Right renal cortex interstitium (tissue), 3 donors: ENCODE results near the gene B3GLCT. TPM values are rescaled to one million over a fixed set of nuclear protein-coding genes. Genes with fewer than 3 reads are reported as not detected.

Experiments
- DNase-seq, 3 donors: peaks; one replicate each; pipeline ENCODE4 v3.0.0-alpha.2; 2013; ENCODE audit warnings: low read depth in 3 of 3, low spot score in 2 of 3
- polyA plus RNA-seq, 3 donors: library from polyadenylated mRNA; unstranded; fragments of 120-200 nt; gene quantifications; one replicate each; pipeline ENCODE4 v1.2.1, GENCODE V29; 2013; ENCODE audit not compliant: insufficient read length in 3 of 3

Gene B3GLCT
- polyA plus RNA-seq, 3 donors = 18.5 to 25.1 (median 21.2) TPM

DNA sequence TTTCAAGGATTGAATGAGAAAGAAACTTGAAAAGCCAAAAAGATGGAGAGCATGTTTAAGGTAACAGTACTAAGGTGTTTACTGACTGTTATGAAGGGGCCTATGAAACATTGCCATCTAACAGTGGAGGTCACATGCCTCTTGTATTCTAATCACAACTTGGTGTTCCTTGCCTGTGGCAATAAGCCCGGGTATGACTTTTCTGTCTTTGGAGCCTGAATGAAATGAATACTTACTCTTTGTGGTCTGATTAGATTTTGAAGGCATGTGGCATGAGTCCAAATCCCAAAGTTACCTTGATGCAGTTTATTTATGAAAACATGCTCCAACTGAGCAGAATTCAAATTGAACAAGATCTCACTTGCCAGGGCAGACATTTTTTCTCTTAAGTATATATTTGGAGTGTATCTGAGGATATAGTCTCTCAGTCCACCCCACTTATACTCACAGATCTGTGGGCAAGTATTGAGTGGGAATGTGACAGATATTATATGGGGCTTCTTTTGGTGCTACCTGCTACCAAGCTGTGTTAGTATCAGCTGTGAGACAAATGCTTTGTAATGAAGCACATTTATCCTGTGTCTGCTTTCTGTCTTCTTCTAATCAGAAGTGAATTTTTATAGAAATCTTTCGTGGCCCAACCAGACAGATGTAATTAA lies 67.5 kb downstream of the B3GLCT start:
- DNase-seq = no peak

DNA sequence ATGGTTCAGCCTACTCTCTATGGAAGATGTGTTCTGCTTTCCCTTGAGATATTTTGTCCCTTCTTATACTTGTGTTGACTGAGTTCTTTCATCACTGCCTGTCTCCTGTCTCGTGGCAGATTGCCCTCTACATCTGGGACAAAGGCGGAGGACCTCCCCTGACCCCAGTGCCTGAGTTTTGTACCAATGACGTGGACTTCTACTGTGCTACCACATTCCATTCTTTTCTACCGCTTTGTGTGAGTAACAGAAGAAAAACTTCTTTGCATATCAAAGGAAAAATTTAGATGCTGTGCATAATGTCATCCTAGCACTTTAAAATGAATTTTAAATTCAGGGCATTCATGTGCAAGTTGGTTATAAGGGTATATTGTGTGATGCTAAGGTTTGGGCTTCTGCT lies 74.6 kb downstream of the B3GLCT start:
- DNase-seq = no peak

DNA sequence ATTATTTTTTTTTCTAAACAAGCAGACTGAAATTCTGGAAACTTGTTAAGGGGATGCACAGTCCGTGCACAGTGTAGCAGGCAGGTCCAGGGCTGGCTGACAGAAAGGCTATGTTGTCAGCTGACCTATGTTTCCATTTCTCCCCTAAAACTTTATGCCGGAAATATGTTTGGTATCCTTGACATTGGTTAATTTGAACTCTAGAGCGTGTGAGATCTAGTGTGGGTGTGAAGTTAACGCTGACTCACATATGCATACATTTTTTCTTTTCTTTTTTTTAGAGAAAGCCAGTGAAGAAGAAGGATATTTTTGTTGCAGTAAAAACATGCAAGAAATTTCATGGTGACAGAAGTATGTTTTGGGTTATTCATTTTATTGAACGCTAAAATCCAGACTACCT lies 76.6 kb downstream of the B3GLCT start:
- DNase-seq = no peak

GRCh38 chr13:31278869-31279268 lies 79.1 kb downstream of the B3GLCT start:
- no peak for DNase-seq

DNA sequence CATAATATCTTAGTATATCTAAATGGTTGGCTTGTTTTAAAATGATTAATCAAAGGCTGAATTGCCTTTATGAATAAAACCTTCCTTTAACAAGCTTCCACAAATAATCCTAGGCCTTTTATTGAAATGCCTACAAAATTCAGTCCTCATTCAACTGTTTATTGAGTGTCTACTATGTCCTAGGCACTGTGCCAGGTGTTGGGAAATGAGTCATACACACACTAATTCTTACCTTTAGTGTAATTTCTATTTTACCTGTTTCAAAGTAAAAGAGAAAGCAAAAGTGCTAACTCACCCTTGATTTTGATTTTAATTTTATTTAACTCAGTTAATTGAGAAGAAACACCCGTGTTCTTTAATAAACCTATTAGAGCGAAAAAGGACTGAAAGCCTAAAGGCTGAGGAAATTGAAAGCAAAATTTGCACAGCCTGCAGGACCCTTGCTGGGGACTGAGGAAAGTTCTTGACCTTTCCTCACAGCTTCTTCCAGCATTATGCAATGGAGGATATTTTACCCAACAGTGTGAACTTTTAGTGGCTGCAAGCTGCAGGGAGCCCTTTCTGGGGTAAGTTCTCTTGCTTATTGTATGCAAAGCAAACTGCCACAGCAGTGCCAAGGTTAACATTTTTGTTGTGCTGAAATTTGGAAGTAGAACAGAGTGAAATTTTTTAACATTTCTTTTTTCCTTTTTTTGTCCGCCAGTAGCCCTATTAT lies 83.1 kb downstream of the B3GLCT start:
- no peak for DNase-seq

GRCh38 chr13:31286930-31287329 lies 87.2 kb downstream of the B3GLCT start:
- no peak for DNase-seq

DNA sequence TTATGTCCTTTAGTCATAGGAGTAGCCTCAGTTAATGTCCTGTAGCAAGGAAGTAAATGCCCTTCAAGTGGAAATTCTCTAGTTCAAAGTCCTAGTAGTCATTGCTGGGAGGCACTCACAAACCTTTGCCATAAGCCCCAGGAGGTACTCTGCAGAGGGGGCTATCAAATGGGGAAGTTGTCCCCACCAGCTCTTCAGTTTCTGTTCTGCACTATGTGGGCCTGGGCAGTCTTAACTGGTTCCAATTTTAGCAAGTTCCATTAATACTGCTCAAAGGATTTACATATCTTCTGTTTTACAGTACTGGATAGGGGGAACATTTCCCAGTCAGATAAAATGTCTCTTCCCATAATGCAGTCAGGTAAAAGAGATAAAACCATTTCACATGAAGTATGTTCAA lies 101.3 kb downstream of the B3GLCT start:
- DNase-seq = no peak

DNA sequence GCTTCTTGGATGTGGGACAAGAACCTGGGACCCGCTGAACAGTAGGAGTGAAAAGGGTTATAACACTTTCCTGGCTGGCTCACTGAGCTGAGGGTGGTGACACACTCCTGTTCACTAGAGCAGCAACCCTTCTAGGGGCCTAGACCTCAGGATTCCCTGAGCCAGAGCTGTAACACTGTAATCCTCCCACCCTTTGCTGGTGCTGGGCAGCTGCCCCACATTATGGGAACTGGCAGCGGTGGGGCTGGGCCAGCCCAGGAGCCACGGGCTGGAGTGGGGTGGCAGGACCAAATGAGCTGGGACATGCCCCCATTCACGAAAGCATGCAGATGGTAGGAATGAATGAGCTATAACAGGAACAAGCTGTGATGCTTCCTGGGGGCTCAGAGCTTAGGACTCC lies 110.6 kb downstream of the B3GLCT start:
- no peak for DNase-seq

DNA sequence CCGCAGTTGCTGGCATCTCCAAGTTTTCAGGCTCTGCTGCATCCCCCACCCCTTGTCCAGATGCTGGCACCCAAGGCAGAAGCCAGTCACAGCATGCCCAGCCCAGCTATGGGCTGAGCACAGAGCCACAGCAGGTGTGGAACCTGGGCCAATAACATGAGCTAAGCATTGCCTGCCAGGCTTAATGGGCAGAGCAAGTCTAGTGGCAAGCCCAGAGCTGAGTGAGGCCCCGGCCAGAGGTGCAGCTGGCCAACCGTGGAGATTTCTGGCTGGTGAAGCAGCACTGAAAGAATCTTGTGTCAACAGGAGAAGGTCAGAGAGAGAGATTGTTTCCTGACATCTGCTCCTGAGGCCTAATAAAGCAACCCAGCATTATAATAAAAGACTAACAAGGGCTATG lies 111.0 kb downstream of the B3GLCT start:
- no peak for DNase-seq

GRCh38 chr13:31311921-31312320 lies 112.1 kb downstream of the B3GLCT start:
- no peak for DNase-seq

GRCh38 chr13:31314961-31315360 lies 115.2 kb downstream of the B3GLCT start:
- DNase-seq = no peak

DNA sequence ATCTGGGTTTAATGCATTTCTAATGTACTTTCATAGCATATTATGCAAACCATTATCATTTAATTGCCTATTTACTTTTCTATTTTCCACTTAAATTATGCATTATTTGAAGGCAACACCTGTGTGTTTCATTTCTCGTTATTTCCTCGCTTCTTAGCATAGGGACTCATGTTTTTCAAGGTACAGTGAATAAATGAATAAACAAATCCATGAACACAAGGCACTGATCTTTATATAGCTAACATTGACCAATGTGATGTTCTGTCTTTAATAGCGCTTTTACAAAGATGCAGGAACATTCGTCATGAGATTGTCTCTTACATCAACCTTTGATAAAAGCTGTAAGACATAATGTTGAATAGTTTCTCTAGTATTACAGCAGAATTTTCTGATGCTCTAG lies 121.2 kb downstream of the B3GLCT start:
- DNase-seq = no peak

- no peak for DNase-seq
These were observed 121.7 kb downstream of the B3GLCT start for GRCh38 chr13:31321457-31321856.

GRCh38 chr13:31322026-31322425 lies 122.3 kb downstream of the B3GLCT start:
- DNase-seq = no peak

GRCh38 chr13:31322702-31323405 lies 123.1 kb downstream of the B3GLCT start:
- no peak for DNase-seq

DNA sequence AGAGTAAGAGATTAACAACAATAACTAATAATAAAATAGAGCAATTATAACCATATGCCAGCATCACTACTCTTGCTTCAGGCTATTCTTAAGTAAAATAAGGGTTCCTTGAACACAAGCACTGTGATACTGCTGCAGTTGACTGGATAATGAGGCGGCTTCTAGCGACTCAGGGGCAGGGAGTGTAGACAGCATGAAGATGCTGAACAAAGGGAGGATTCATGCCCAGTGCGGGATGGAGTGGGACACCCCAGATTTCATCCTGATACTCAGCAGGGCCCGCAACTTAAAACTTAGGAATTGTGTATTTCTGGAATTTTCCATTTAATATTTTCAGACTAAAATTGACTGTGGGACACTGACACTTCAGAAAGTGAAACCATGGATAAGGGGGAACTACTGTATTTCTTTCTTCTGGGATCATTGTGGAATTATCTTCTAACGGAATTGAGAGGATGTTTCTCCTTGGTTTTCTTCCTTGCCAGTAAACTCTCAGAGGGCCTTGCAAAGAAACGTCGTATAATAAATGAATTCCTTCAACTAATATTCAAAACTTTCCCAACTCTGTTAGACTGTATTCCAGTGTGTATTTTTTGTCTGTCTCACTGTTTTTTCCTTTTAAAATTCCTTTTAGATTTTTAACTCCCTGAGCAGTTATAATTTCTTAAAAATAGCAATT lies 127.5 kb downstream of the B3GLCT start:
- DNase-seq = no peak

GRCh38 chr13:31328549-31329235 lies 128.9 kb downstream of the B3GLCT start:
- DNase-seq = peak; percentile 20 to 47 (median 41)

DNA sequence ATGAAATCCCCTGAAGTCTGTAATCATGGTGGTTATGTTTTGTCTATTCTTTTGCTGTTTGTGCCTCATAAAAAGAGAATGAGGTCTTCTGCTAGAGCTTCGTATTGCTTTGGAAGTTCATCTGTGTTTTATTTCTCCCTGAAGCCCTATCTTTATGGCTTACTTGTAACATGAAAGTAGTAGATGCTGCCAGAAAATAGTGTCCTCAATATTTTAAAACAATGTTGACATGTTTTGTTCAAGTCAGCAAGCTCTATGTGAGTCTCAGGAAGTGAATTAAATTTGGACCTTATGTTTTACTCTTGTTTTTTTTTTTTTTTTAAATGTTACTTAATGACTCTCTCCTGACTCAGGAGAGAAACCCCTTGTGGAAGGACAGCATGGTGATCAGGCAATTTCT lies 130.5 kb downstream of the B3GLCT start:
- DNase-seq = no peak

GRCh38 chr13:31331068-31331467 lies 131.3 kb downstream of the B3GLCT start:
- no peak for DNase-seq

- no peak for DNase-seq
These were observed 134.8 kb downstream of the B3GLCT start for GRCh38 chr13:31334547-31334946.
